Measurements from ENCODE around the gene METTL8.

GRCh38 chr2:171383134-171383533 is 50.7 kb downstream of the METTL8 start:
- no peak for TF ChIP-seq CTCF (IDR thresholded peaks at IDR 0.05; ENCODE audit: insufficient read depth, low read length, poor library complexity, severe bottlenecking)
- no peak for TF ChIP-seq EZH2phosphoT487 (conservative IDR thresholded peaks at IDR 0.05; ENCODE audit: low read length)
